H1 (cell line): Measurements from ENCODE around the gene SPACA7. TPM values are rescaled to one million over a fixed set of nuclear protein-coding genes. Genes with fewer than 3 reads are reported as not detected.

ENCODE experiments used
- CTCF ChIA-PET: fragments of 300-600 bp; sonication (Branson Sonifier 250); formaldehyde crosslinking; loops from one replicate; lab custom pipeline; 2021; ENCODE audit not compliant: partially characterized antibody; lab: Charles Lee
- POLR2A ChIA-PET: fragments of 300-600 bp; sonication (Branson Sonifier 250); formaldehyde crosslinking; loops from one replicate; lab custom pipeline; 2021; ENCODE audit warnings: inconsistent platforms; ENCODE audit not compliant: partially characterized antibody; lab: Charles Lee
- DNase-seq, 2 experiments: peaks; one replicate each; pipeline versions ENCODE4 v3.0.0 to v3.0.0-alpha.2; 2010 to 2022; ENCODE audit warnings: low spot score in 2 of 2, low read depth in 1 of 2, mixed read lengths in 1 of 2
- FAIRE-seq: peaks from 2 replicates; lab custom pipeline; 2011; peaks lifted over from hg19 to GRCh38; lab: Jason Lieb, UNC
- H2AFZ ChIP-seq: 2 replicates; pipeline ENCODE4 v1.8.1; 2012; ENCODE audit warnings: low read length, inconsistent platforms
- H2AK5ac ChIP-seq: 2 replicates; pipeline ENCODE4 v1.6.1; 2013; ENCODE audit warnings: low read depth, low read length
- H2BK120ac ChIP-seq: replicated peaks from 2 replicates; pipeline ENCODE3; 2013; ENCODE audit warnings: low read depth, low read length, inconsistent platforms
- H2BK12ac ChIP-seq: 2 replicates; pipeline ENCODE4 v1.6.1; 2013; ENCODE audit warnings: low read depth, low read length
- H2BK15ac ChIP-seq: 2 replicates; pipeline ENCODE4 v1.6.1; 2013; ENCODE audit warnings: low read length
- H2BK20ac ChIP-seq: 2 replicates; pipeline ENCODE4 v1.6.1; 2013; ENCODE audit warnings: low read length
- H2BK5ac ChIP-seq: 2 replicates; pipeline ENCODE4 v1.6.1; 2013; ENCODE audit warnings: low read depth, low read length
- H3K14ac ChIP-seq: 2 replicates; pipeline ENCODE4 v1.6.1; 2013; ENCODE audit warnings: inconsistent platforms; ENCODE audit not compliant: insufficient read length
- H3K18ac ChIP-seq: 2 replicates; pipeline ENCODE4 v1.6.1; 2013; ENCODE audit warnings: low read length; ENCODE audit errors: extremely low read depth
- H3K23ac ChIP-seq: 2 replicates; pipeline ENCODE4 v1.6.1; 2013; ENCODE audit warnings: inconsistent platforms; ENCODE audit not compliant: insufficient read length
- H3K23me2 ChIP-seq: 2 replicates; pipeline ENCODE4 v1.6.1; 2013; ENCODE audit warnings: low read depth, low read length
- H3K27ac ChIP-seq: 2 replicates; pipeline ENCODE4 v1.6.1; 2011; ENCODE audit warnings: low read depth, low read length, inconsistent platforms
- H3K27me3 ChIP-seq, 4 experiments: replicated peaks in 1 of 4; 1 replicate in 1 of 4; 2 replicates in 3 of 4; pipeline versions ENCODE4 v1.6.1 to v1.8.1; 2011 to 2013; ENCODE audit warnings: low read length in 3 of 4, mild to moderate bottlenecking in 3 of 4, inconsistent platforms in 2 of 4, mixed read lengths in 2 of 4, moderate library complexity in 1 of 4; ENCODE audit not compliant: control insufficient read depth in 3 of 4, insufficient read depth in 3 of 4; ENCODE audit errors: extremely low read depth in 1 of 4
- H3K36me3 ChIP-seq, 4 experiments: 2 replicates each; pipeline versions ENCODE4 v1.6.1 to v1.8.1; 2011 to 2013; ENCODE audit warnings: mild to moderate bottlenecking in 4 of 4, low read length in 3 of 4, moderate library complexity in 2 of 4, control low read depth in 1 of 4, inconsistent platforms in 1 of 4; ENCODE audit not compliant: insufficient read depth in 4 of 4, control insufficient read depth in 2 of 4
- H3K4ac ChIP-seq: replicated peaks from 2 replicates; pipeline ENCODE3; 2013; ENCODE audit warnings: low read length, low read depth, mixed read lengths, inconsistent platforms; ENCODE audit not compliant: insufficient read length
- H3K4me1 ChIP-seq, 4 experiments: replicated peaks in 1 of 4; 1 replicate in 1 of 4; 2 replicates in 3 of 4; pipeline versions ENCODE4 v1.6.1 to v1.8.1; 2011 to 2013; ENCODE audit warnings: low read length in 3 of 4, inconsistent platforms in 2 of 4, mixed read lengths in 1 of 4; ENCODE audit not compliant: insufficient read depth in 4 of 4, control insufficient read depth in 3 of 4
- H3K4me2 ChIP-seq, 2 experiments: 2 replicates each; pipeline versions ENCODE4 v1.6.1 to v1.8.1; 2011 to 2013; ENCODE audit warnings: low read depth in 2 of 2, low read length in 2 of 2, control low read depth in 1 of 2, inconsistent platforms in 1 of 2, mild to moderate bottlenecking in 1 of 2; ENCODE audit not compliant: insufficient read depth in 1 of 2
- H3K4me3 ChIP-seq, 4 experiments: fragments of 200-600, 300-600 bp in 1 of 4; sonication (generic), shearing (Covaris generic), sonication (Bioruptor Twin) in 1 of 4; 2 replicates each; pipeline versions ENCODE4 v1.5.1 to v1.8.1; 2011 to 2016; ENCODE audit warnings: low read length in 4 of 4, low read depth in 3 of 4, control low read depth in 2 of 4, inconsistent platforms in 2 of 4, mild to moderate bottlenecking in 2 of 4, mixed read lengths in 1 of 4, moderate library complexity in 1 of 4; ENCODE audit not compliant: insufficient read depth in 2 of 4; ENCODE audit errors: extremely low read depth in 1 of 4
- H3K56ac ChIP-seq: replicated peaks from 2 replicates; pipeline ENCODE3; 2013; ENCODE audit warnings: low read depth, mild to moderate bottlenecking, mixed read lengths, low read length, inconsistent platforms; ENCODE audit not compliant: insufficient read length
- H3K79me1 ChIP-seq: 2 replicates; pipeline ENCODE4 v1.6.1; 2013; ENCODE audit warnings: low read depth, low read length, control low read depth
- H3K79me2 ChIP-seq, 2 experiments: 2 replicates each; pipeline versions ENCODE4 v1.6.1 to v1.8.1; 2012 to 2013; ENCODE audit warnings: low read length in 2 of 2, mild to moderate bottlenecking in 2 of 2, inconsistent platforms in 1 of 2; ENCODE audit not compliant: insufficient read depth in 2 of 2, control insufficient read depth in 1 of 2
- H3K9ac ChIP-seq, 4 experiments: replicated peaks in 1 of 4; 1 replicate in 1 of 4; 2 replicates in 3 of 4; pipeline versions ENCODE4 v1.6.1 to v1.8.1; 2011 to 2013; ENCODE audit warnings: low read depth in 3 of 4, low read length in 3 of 4, control low read depth in 2 of 4, mild to moderate bottlenecking in 2 of 4, moderate library complexity in 2 of 4, inconsistent platforms in 1 of 4; ENCODE audit errors: extremely low read depth in 1 of 4
- H3K9me3 ChIP-seq, 2 experiments: 2 replicates each; pipeline versions ENCODE4 v1.6.1 to v1.8.1; 2012 to 2013; ENCODE audit warnings: mild to moderate bottlenecking in 2 of 2, moderate library complexity in 2 of 2, control low read depth in 1 of 2, inconsistent platforms in 1 of 2, low read depth in 1 of 2, low read length in 1 of 2, mixed read lengths in 1 of 2; ENCODE audit not compliant: insufficient read depth in 2 of 2
- H4K20me1 ChIP-seq, 2 experiments: replicated peaks in 1 of 2; 2 replicates each; pipeline versions ENCODE3 to v1.8.1; 2011 to 2013; ENCODE audit warnings: inconsistent platforms in 2 of 2, low read length in 2 of 2, mild to moderate bottlenecking in 1 of 2; ENCODE audit not compliant: insufficient read depth in 2 of 2, control insufficient read depth in 1 of 2
- H4K5ac ChIP-seq: 2 replicates; pipeline ENCODE4 v1.6.1; 2013; ENCODE audit warnings: low read length, low read depth, mixed read lengths, inconsistent platforms; ENCODE audit not compliant: insufficient read length
- H4K8ac ChIP-seq: 2 replicates; pipeline ENCODE4 v1.8.0; 2013; ENCODE audit warnings: mild to moderate bottlenecking, moderate library complexity, low read length, inconsistent platforms; ENCODE audit not compliant: insufficient read depth; ENCODE audit errors: extremely low read depth
- H4K91ac ChIP-seq: replicated peaks from 2 replicates; pipeline ENCODE3; 2013; ENCODE audit warnings: low read length, mixed read lengths, inconsistent platforms; ENCODE audit not compliant: insufficient read length
- BACH1 ChIP-seq: IDR thresholded peaks from 2 replicates; pipeline ENCODE4 v1.6.1; 2012; ENCODE audit warnings: low read length, improper control_type of control experiment
- SP4 ChIP-seq: IDR thresholded peaks from 2 replicates; pipeline ENCODE4 v1.6.1; 2012; ENCODE audit warnings: low read length, inconsistent platforms
- TBP ChIP-seq: IDR thresholded peaks from 2 replicates; pipeline ENCODE4 v1.6.1; 2011; ENCODE audit warnings: low read depth, low read length, improper control_type of control experiment
- TEAD4 ChIP-seq: IDR thresholded peaks from 2 replicates; pipeline ENCODE4 v1.6.1; 2012; ENCODE audit warnings: low read depth, low read length, inconsistent platforms, mixed read lengths
- ZNF274 ChIP-seq: IDR thresholded peaks from 2 replicates; pipeline ENCODE4 v1.7.0; 2012; ENCODE audit warnings: low read length, borderline replicate concordance; ENCODE audit errors: extremely low read depth
- WGBS, 2 experiments: shearing (Covaris generic) in 1 of 2; methylation state at CpG; one replicate each; pipeline versions ENCODE4 v1.1.6 to v1.1.7; 2013 to 2015; ENCODE audit warnings: low lambda C conversion rate in 2 of 2, mixed read lengths in 2 of 2, inconsistent platforms in 1 of 2, low coverage in 1 of 2, missing lambda C conversion rate in 1 of 2; ENCODE audit not compliant: insufficient replicate concordance in 2 of 2, insufficient coverage in 1 of 2, insufficient read length in 1 of 2; ENCODE audit errors: extremely low coverage in 1 of 2, missing lambda C conversion rate in 1 of 2; 5-methylcytosine and 5-hydroxymethylcytosine counted together
- polyA plus RNA-seq, 7 experiments: library from polyadenylated mRNA; depleted of rRNA in 3 of 7; stranded (reverse) in 5 of 7; unstranded in 2 of 7; fragments of >200 nt in 5 of 7; fragments of 200-250 nt in 2 of 7; gene quantifications; 1 replicate in 5 of 7; 2 replicates in 1 of 7; 4 replicates in 1 of 7; pipeline versions ENCODE4 v1.2.1 to v1.2.3, GENCODE V29; 2011 to 2013; ENCODE audit warnings: missing spikeins in 2 of 7, mixed read lengths in 2 of 7
- total RNA-seq: library from RNA; stranded (reverse); fragmentation: NEBNext Ultra II Directional; extraction: Animal tissue kit (Norgen Biotek cat#: 25700); gene quantifications from 2 replicates; pipeline ENCODE4 v1.2.1, GENCODE V29; 2021
- TF ChIP-seq, protein P1 (sequence below), 3 experiments: IDR thresholded peaks; 1 replicate in 2 of 3; 2 replicates in 1 of 3; pipeline versions ENCODE4 v1.5.1 to v1.6.1; 2011; ENCODE audit warnings: low read length in 3 of 3, mild to moderate bottlenecking in 3 of 3, inconsistent platforms in 2 of 3, low read depth in 1 of 3, moderate library complexity in 1 of 3; ENCODE audit not compliant: insufficient read depth in 1 of 3; ENCODE audit errors: control extremely low read depth in 1 of 3

SPACA7 gene
- total and polyA plus RNA-seq, 2 of the 8 experiments (the other 6 are each of a cell fraction or from before 2014, with no cell fraction given), result not detected

GRCh38 chr13:112469071-112469745 lies 93.1 kb downstream of the SPACA7 start:
- CTCF ChIA-PET, result interaction anchor here (0.6 to 1.1 kb wide), 4 partner anchors 26 to 1061 kb away, joined by 3 to 5 read pairs (median 3); no protein-coding TSS in a partner anchor
- no peak for FAIRE-seq
- H3K56ac ChIP-seq, result no peak overlapping the region

More at GRCh38 chr13:112469071-112469745, 93.1 kb downstream of the SPACA7 start:
- Histone ChIP-seq H3K4me1 (no peaks in the 10 kb centered on the region; a peak in 1 of 7 replicates), H3K27ac (no peak overlapping the region), H3K27me3 (no peaks in the 10 kb centered on the region; a peak in 1 of 7 replicates), H2AFZ (no peak overlapping the region), H4K20me1 (no peaks in the 10 kb centered on the region), H3K4me2 (no peak overlapping the region), H4K8ac (no peak overlapping the region), H3K36me3 (no peaks in the 10 kb centered on the region), H4K5ac (no peak overlapping the region), H4K91ac (no peak overlapping the region), H3K18ac (no peak overlapping the region), H2BK20ac (no peak overlapping the region), H3K14ac (no peak overlapping the region), H3K79me2 (no peaks in the 10 kb centered on the region), H2BK12ac (no peak overlapping the region), H2BK15ac (no peak overlapping the region), H3K23ac (no peak overlapping the region), H2BK5ac (no peak overlapping the region), H3K9ac (no peak overlapping the region), H3K9me3 (no peaks in the 10 kb centered on the region), H3K79me1 (no peaks in the 10 kb centered on the region), H2AK5ac (no peak overlapping the region), H3K4ac (no peak overlapping the region), H2BK120ac (no peak overlapping the region), H3K4me3 (no peak overlapping the region), H3K23me2 (no peaks in the 10 kb centered on the region)
- POLR2A ChIA-PET, result no interaction called here
- WGBS, 2 experiments, result 89% methylated on average over 14 of the region's 14 CpGs; no CpG with 5 or more reads in 1 of the 2 experiments
- peak in 1 of 2 experiments; percentile 26 for DNase-seq
- TF ChIP-seq SP4, result no peak
- TF ChIP-seq, protein P1, sequence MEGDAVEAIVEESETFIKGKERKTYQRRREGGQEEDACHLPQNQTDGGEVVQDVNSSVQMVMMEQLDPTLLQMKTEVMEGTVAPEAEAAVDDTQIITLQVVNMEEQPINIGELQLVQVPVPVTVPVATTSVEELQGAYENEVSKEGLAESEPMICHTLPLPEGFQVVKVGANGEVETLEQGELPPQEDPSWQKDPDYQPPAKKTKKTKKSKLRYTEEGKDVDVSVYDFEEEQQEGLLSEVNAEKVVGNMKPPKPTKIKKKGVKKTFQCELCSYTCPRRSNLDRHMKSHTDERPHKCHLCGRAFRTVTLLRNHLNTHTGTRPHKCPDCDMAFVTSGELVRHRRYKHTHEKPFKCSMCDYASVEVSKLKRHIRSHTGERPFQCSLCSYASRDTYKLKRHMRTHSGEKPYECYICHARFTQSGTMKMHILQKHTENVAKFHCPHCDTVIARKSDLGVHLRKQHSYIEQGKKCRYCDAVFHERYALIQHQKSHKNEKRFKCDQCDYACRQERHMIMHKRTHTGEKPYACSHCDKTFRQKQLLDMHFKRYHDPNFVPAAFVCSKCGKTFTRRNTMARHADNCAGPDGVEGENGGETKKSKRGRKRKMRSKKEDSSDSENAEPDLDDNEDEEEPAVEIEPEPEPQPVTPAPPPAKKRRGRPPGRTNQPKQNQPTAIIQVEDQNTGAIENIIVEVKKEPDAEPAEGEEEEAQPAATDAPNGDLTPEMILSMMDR (IDR thresholded peaks at IDR 0.05; ENCODE audit: control extremely low read depth in 1 of 3, insufficient read depth in 1 of 3, low read depth in 1 of 3, low read length in 3 of 3), result no peak
- no peak for TF ChIP-seq ZNF274
- no peak for TF ChIP-seq TEAD4
- TF ChIP-seq TBP, result no peak
- TF ChIP-seq BACH1, result no peak
